GM12878 (cell line): ENCODE data around the gene MGAT4B. TPM values are rescaled to one million over a fixed set of nuclear protein-coding genes. Genes with fewer than 3 reads are reported as not detected.

Experiments used
- ATF7 ChIP-seq: fragments of 450-650 bp; IDR thresholded peaks from 2 replicates; pipeline ENCODE4 v1.6.1; 2016; ENCODE audit warnings: low read depth, mild to moderate bottlenecking
- BCL11A ChIP-seq: IDR thresholded peaks from 2 replicates; pipeline ENCODE4 v1.6.1; 2011; ENCODE audit warnings: low read depth, low read length
- CEBPZ ChIP-seq: fragments of 150-350 bp; IDR thresholded peaks from 2 replicates; pipeline ENCODE4 v1.6.1; 2016; ENCODE audit warnings: low read depth, low read length
- CHD1 ChIP-seq: IDR thresholded peaks from 2 replicates; pipeline ENCODE4 v1.6.1; 2012; ENCODE audit warnings: low read depth, low read length, improper control_type of control experiment
- CHD2 ChIP-seq: IDR thresholded peaks from 2 replicates; pipeline ENCODE4 v1.6.1; 2011; ENCODE audit warnings: low read depth, low read length, improper control_type of control experiment, borderline replicate concordance
- DPF2 ChIP-seq: fragments of 450-650 bp; IDR thresholded peaks from 2 replicates; pipeline ENCODE4 v1.6.1; 2017; ENCODE audit warnings: mild to moderate bottlenecking
- E4F1 ChIP-seq: fragments of 450-650 bp; IDR thresholded peaks from 2 replicates; pipeline ENCODE4 v1.6.1; 2018; ENCODE audit warnings: borderline replicate concordance, mild to moderate bottlenecking; ENCODE audit not compliant: partially characterized antibody
- EP300 ChIP-seq, 2 experiments: fragments of 150-350 bp in 1 of 2; IDR thresholded peaks; 2 replicates each; pipeline ENCODE4 v1.6.1; 2011 to 2012; ENCODE audit warnings: low read depth in 2 of 2, low read length in 2 of 2, borderline replicate concordance in 1 of 2, improper control_type of control experiment in 1 of 2, inconsistent platforms in 1 of 2; ENCODE audit not compliant: control insufficient read depth in 1 of 2
- KLF5 ChIP-seq: fragments of 450-650 bp; IDR thresholded peaks from 2 replicates; pipeline ENCODE4 v1.6.1; 2014; ENCODE audit warnings: mild to moderate bottlenecking; ENCODE audit not compliant: partially characterized antibody
- MEF2A ChIP-seq: IDR thresholded peaks from 2 replicates; pipeline ENCODE4 v1.6.1; 2011; ENCODE audit warnings: low read depth, mild to moderate bottlenecking, low read length, moderate library complexity; ENCODE audit not compliant: insufficient read depth
- PBX3 ChIP-seq: IDR thresholded peaks from 2 replicates; pipeline ENCODE4 v1.6.1; 2011; ENCODE audit warnings: mild to moderate bottlenecking, low read depth, low read length, moderate library complexity; ENCODE audit not compliant: insufficient replicate concordance
- POLR2AphosphoS2 ChIP-seq: IDR thresholded peaks from 2 replicates; pipeline ENCODE4 v1.6.1; 2011; ENCODE audit warnings: low read depth, mild to moderate bottlenecking, low read length, improper control_type of control experiment, moderate library complexity
- RAD21 ChIP-seq: IDR thresholded peaks from 2 replicates; pipeline ENCODE4 v1.6.1; 2011; ENCODE audit warnings: mild to moderate bottlenecking, low read depth, low read length, moderate library complexity; ENCODE audit not compliant: insufficient read depth
- SMARCA5 ChIP-seq: fragments of 450-650 bp; IDR thresholded peaks from 2 replicates; pipeline ENCODE4 v1.6.1; 2017; ENCODE audit warnings: mild to moderate bottlenecking
- SREBF1 ChIP-seq: IDR thresholded peaks from 2 replicates; pipeline ENCODE4 v1.6.1; 2012; ENCODE audit warnings: mild to moderate bottlenecking, low read length
- STAT1 ChIP-seq: fragments of 450-650 bp; conservative IDR thresholded peaks from 2 replicates; pipeline ENCODE4 v1.6.1; 2014; ENCODE audit warnings: antibody characterized with exemption, mild to moderate bottlenecking
- TBL1XR1 ChIP-seq: IDR thresholded peaks from 2 replicates; pipeline ENCODE4 v1.6.1; 2012; ENCODE audit warnings: low read depth, low read length, improper control_type of control experiment
- TCF12 ChIP-seq: IDR thresholded peaks from 2 replicates; pipeline ENCODE4 v1.6.1; 2011; ENCODE audit warnings: low read depth, mild to moderate bottlenecking, low read length
- TCF3 ChIP-seq: IDR thresholded peaks from 2 replicates; pipeline ENCODE4 v1.6.1; 2012; ENCODE audit warnings: low read depth, mild to moderate bottlenecking, low read length, borderline replicate concordance; ENCODE audit not compliant: insufficient read depth
- USF2 ChIP-seq: IDR thresholded peaks from 2 replicates; pipeline ENCODE4 v1.6.1; 2011; ENCODE audit warnings: low read depth, low read length, improper control_type of control experiment, borderline replicate concordance
- YBX1 ChIP-seq: fragments of 450-650 bp; IDR thresholded peaks from 2 replicates; pipeline ENCODE4 v1.6.1; 2016; ENCODE audit warnings: antibody characterized with exemption
- polyA plus RNA-seq, 11 experiments: library from polyadenylated mRNA; depleted of rRNA in 4 of 11; unstranded in 6 of 11; stranded (reverse) in 5 of 11; fragments of >200 nt; fragmentation: Nextera tagmentation in 4 of 11; fragmentation: Illumina TruSeq in 1 of 11; extraction: Ambion mirVana in 4 of 11; extraction: Trizol in 1 of 11; gene quantifications; 1 replicate in 1 of 11; 2 replicates in 10 of 11; pipeline versions ENCODE4 v1.2.1 to v1.2.3, GENCODE V29; 2011 to 2016; ENCODE audit warnings: inconsistent platforms in 2 of 11, missing spikeins in 2 of 11, low read depth in 1 of 11
- total RNA-seq, 4 experiments: library from RNA; depleted of rRNA in 3 of 4; stranded (reverse); fragments of >200 nt in 3 of 4; fragmentation: Illumina TruSeq in 1 of 4; extraction: Trizol in 1 of 4; gene quantifications; 2 replicates each; pipeline versions ENCODE4 v1.2.1 to v1.2.3, GENCODE V29; 2013 to 2021

The MGAT4B gene
- total and polyA plus RNA-seq, 10 of the 15 experiments (the other 5 are each of a cell fraction or from before 2014, with no cell fraction given) = 0.60 to 82.5 (median 34.4) TPM; not detected in 1

- TF ChIP-seq POLR2AphosphoS2 (peak; percentile 82), BCL11A (no peak), DPF2 (no peak), TCF12 (no peak), PBX3 (no peak), SMARCA5 (no peak), ATF7 (peak; percentile 39; the same call in 1 of the 2 replicates), TCF3 (no peak), SREBF1 (no peak), STAT1 (no peak), KLF5 (no peak), USF2 (no peak; the same call in 1 of the 2 replicates), CHD1 (no peak), MEF2A (no peak), CEBPZ (no peak), EP300 (IDR thresholded peaks at IDR 0.05; ENCODE audit: borderline replicate concordance in 1 of 2, control insufficient read depth in 1 of 2, low read depth in 2 of 2, low read length in 2 of 2) (no peak), RAD21 (peak; percentile 28; the same call in 1 of the 2 replicates), E4F1 (no peak), TBL1XR1 (no peak), YBX1 (no peak), CHD2 (no peak)
These were observed 29.8 kb upstream of the MGAT4B start (continued) for GRCh38 chr5:179836225-179837019.
